NCI-H2029 treated with DMSO at 0.1 percent for 48 hours (cell line): ENCODE results near the gene ZNF697.

Source experiments
- DNase-seq: peaks from one replicate; lab custom pipeline; 2025; lab: John Stamatoyannopoulos, UW

ZNF697 gene

GRCh38 chr1:119662034-119662437 is 14.0 kb upstream of the ZNF697 start:
- DNase-seq = no peak

DNA sequence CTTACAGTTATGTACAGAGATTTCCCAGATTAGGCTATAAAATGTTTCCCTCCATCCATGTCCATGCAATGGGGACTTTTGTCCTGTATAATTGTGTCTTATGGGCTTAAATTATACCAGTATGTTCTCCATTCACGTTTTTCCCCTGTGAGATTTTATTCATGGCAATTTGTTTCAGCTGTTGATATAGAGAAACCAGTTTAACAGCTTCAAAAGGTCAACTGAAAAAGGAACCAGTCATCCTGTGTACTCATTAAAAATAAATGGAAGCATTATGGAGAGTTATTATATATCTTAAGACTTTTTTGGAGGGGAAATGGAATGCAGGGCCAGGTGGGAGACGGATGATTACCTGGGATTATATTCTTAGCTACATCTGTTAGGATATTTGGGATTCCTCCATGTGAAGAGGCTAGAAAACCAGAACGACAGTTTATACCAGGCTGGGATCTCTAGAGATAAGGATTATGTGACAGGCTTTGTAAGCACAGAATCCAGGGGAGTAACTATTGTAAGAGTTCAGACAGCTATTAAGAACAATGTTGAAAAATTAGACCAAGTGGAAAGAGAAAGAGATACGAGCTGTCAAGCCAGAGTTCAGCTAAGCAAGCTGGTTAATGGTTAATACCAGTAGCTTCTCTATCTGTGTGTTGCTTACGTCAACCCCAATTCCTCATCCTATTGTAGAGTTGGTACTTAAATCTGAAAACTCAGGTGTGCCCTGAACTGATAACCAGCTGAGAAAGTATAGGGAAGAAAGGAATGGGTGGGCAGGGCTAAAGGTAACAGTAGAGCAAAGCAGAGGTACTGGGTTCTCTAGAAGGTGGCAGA is 12.4 kb upstream of the ZNF697 start:
- DNase-seq = no peak

GRCh38 chr1:119659628-119660027 is 11.6 kb upstream of the ZNF697 start:
- no peak for DNase-seq

GRCh38 chr1:119656410-119656955 is 8.4 kb upstream of the ZNF697 start:
- no peak for DNase-seq

- no peak for DNase-seq
Observed at GRCh38 chr1:119655154-119655553, 7.1 kb upstream of the ZNF697 start.

DNA sequence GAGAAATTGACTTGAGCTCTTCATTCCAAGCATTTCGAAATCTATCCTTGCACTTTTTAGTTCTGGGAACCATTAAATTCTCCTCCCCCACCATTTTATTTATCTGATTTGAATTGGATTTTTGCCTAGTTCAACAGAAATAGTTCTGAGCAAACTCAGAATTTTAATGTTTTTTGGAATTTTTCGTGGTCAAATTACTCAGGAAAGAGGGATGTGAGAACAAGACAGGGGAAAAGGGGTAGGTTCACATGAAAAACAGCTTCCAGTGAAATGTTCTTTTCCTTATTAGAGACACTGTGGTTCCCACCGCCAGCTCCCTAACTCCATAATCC is 5.7 kb upstream of the ZNF697 start:
- DNase-seq = no peak

DNA sequence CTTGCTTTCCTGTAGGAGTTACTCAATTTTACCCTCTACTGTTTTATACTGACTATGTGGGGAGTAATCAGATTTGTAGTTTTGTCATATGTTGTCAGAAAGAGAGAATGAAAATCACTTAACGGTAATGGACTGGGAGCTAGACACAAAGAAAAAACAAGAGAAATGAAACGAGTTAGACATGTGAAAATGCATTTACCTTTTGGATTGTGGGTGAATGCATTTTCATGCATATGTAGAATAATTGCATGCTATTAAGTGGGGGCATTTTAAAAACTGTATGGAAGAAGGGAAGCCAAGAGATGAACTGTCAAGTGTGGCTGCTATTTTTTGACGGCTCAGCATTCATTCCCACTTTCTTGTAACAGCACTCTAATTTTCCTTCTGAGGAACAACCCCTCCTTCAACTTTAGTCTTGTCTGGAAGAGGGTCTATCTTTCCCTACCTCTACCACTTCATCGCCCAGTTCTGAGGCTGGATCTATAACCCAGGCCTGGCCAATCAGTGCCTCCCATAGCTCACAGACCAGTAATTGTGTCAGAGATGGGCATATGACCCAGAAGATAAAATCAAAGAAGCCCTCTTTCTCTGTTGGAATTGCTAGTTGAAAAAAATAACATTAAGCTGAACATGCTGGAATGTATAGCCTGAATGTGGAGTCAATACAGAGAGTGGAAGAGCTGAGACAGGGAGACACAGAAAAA is 5.2 kb upstream of the ZNF697 start:
- no peak for DNase-seq

DNA sequence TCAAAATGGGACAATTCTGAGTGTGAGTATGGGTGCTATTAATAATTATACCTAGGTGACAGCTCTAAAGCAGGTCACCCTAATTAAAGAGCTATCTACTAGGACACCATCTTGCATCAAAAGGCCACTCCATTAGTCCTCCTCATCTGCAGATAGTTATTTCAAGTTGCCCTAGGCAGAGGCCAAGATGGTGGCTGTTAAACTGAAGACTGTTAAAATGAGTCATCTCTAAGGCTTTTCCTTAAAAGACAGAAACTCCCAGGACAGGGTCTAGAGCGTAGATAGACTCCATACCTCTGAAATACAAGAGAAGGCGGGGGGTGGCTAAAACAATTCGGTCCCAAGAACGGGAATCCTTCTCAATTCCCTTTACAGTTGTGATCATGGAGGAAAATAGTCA is 4.5 kb upstream of the ZNF697 start:
- no peak for DNase-seq

GRCh38 chr1:119651641-119652040 is 3.6 kb upstream of the ZNF697 start:
- DNase-seq = no peak

DNA sequence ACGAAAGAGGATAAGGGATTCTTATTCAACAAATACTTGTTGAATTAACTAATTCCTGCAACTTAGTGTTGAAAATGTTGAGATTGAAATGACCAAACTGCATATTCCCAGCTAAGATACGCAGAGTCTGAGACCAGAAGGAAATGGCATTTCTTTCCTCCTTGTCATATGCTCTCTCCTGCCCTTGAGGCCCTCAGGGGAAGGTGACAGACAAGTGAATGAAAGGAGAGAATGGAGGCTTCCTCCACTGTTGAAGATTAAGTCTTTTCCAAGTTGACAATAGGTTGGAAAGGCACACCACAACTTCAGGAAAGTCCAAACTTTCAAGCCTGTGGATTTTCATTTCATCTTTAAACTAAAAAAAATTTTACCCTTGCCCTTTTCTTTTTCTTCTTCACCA is 3.1 kb upstream of the ZNF697 start:
- no peak for DNase-seq

- DNase-seq = no peak
Observed at GRCh38 chr1:119648620-119649004, 546 bp upstream of the ZNF697 start.

- DNase-seq = no peak
Observed at GRCh38 chr1:119647228-119647733, 785 bp downstream of the ZNF697 start.

GRCh38 chr1:119646521-119647227 is 1.4 kb downstream of the ZNF697 start:
- no peak for DNase-seq

- no peak for DNase-seq
Observed at GRCh38 chr1:119639109-119639508, 9.0 kb downstream of the ZNF697 start.

DNA sequence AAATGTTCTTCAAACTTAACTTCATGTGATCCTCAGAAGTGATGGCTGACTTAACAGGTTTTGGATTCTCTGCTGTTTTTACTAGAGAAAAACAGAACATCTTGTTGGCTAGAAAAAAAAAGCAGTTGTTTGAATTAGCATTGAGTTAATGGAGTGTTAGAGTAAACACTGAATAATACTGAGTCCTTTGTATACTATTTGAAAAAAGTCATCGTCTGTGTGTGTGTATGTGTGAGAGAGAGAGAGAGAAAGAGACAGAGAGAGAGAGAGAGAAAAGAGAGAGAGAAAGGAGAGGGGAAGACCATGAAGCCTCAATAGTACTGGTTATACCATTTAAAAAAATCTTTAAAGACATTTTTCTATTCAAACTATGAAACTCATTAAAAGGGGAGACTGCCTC is 10.4 kb downstream of the ZNF697 start:
- DNase-seq = no peak

GRCh38 chr1:119636491-119637089 is 11.5 kb downstream of the ZNF697 start:
- no peak for DNase-seq

DNA sequence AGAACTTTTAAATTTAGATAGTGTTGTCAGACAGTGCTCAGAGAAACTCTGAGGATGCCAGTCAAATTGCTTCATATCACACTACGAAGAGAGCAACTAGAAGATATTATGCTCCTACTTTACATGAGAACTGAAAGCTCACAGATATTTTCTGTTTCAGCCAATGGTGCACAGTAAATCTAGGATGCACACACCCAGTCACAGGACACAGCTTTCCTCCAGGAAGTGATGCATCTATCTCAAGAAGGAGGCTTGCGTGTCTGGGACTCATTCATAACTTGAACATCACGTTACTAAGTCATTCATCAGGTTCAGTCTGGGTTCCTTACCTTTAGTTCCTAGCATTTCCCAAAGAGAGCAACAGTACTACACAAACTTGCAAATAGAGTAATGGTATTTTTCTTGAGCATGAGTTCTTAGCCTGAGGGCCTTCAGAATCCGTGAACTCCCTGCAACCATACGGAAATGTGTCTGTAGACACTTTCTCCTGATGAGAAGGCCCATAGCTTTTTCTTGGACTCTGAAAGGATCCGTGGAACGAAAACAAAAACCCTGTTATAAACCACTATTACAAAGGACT is 12.2 kb downstream of the ZNF697 start:
- no peak for DNase-seq

- no peak for DNase-seq
Observed at GRCh38 chr1:119634016-119634415, 14.1 kb downstream of the ZNF697 start.

DNA sequence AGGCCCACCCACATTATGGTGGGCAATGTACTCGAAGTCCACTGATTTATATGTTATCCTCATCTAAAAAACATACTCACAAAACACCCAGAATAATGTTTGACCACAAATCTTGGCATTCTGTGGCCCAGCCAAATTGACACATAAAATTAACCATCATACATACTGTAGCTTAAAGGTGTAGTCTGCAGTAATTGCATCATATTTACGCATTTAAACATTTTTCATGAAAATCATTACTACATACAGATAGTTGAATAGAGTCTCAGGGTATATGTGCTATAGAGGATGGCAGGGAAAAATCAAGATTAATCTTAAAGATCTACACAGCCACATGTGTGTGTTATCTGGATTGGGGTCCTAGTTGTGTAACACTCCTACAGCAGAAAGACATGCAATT is 14.5 kb downstream of the ZNF697 start:
- DNase-seq = no peak

DNA sequence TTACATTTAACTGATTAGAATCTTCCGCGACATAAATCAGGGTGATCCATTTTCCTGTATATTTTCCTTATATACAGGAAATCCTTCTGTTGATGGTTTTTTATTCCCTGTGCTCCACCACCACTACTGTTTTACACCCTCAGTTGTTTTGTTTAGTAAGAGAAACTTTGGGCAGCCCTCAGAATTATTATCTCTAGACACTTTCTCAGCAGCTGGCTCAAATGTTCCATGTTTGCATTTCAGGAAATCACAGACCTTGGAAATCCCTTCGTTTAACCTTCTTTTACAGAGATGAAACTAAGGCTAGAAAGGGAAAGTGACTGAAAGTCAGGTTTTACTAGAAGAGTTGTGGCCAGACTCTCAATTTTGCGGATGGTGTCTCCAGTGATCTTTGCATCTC is 15.2 kb downstream of the ZNF697 start:
- no peak for DNase-seq

DNA sequence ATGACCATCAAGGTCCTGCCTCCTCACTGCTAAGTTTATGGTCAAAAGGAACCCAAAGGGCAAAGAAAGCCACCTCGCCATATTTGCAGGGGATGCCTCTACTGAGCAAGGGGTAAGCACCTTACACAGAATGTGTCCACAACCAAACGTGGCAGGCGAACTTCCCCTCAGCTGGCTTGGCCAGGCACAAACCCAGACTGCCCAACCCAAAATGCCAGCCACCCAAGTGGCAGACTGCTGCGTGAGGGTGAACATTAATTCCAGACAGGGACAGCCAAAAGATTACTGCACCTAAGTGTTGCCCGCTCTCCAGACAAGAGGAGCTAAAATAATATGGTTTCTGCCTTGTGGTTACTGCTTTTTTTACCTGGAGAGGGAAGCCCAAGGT is 16.0 kb downstream of the ZNF697 start:
- no peak for DNase-seq
